ENCODE data around the gene DTWD1.
"Not testable (repeated sequence)": the region's sequence is repeated elsewhere in the genome, so short reads cannot be mapped to it uniquely, and the experiment has no call there.

DTWD1 gene

DNA sequence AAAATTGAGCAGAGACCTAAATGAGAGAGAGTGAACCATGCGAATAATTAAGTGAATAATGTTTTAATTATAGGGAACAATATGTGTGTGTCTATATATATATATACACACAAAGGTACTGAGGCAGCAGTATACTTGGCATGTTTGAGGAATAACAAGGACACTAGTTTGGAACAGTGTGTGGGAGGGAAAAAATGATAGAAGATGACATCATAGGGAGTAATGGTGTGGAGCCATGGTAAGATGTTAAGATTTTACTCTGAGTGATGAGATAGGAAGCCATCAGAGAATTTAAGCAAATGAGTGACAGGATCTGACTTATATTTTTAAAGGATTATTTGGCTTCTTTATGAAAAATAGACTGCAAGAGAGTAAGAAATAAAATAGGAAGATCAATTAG lies 29.1 kb downstream of the DTWD1 start:
- DNase-seq = no peak

DNA sequence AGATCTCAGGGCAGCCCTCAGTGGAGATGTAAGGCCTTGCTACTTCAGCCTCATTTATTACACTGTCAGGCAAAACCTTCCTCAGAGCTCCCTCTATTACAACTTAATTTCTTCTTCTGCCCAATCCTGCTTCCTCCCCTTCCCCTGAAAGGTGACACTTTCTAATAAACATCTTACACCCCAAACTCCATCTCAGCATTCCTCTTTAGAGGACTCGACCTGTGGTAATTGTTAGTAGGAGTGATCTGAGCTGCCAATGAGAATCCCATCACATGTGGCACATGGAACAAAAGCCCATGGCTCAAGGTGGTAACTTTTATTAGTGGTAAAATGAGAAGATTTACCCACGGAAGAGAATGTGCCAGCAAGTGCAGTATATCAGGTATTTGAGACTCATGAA lies 29.8 kb downstream of the DTWD1 start:
- no peak for DNase-seq

DNA sequence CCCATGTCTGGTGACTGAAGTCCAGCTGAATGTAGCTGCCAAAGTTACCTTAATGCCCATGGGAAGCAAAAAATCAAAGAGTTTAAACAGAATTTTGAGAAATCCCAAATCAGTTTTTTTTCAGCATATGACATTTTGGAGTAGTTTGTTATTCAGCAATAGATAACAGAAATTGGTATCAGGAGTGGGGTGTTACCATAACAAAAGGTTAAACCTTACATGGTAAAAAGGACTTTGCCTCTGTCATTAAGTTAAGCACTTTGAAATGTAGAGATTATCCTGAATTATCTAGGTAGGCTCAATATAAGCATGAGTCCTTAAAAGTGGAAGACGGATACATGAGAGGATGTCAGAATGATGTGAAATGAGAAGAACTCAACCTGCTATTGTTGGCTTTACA lies 32.1 kb downstream of the DTWD1 start:
- no peak for DNase-seq

DNA sequence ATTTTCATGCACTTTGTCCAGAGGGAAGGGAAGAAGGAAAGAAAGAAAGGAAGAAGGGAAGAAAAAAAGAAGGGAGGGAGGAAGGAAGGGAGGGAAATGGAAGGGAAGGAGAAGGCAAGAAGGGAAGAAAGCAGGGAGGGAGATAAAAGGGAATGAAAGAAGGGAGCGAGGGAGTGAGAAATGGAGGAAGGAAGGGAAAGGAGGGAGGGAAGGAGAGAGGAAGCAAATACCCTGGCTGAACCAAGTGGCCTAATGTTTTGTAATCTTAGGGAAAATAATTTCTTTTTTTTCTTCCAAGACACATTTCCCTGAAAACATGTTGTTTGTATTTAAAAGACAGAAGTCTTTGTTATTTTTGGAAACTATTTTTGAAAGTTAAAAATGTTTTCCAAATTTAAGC lies 35.9 kb downstream of the DTWD1 start:
- DNase-seq = no peak

DNA sequence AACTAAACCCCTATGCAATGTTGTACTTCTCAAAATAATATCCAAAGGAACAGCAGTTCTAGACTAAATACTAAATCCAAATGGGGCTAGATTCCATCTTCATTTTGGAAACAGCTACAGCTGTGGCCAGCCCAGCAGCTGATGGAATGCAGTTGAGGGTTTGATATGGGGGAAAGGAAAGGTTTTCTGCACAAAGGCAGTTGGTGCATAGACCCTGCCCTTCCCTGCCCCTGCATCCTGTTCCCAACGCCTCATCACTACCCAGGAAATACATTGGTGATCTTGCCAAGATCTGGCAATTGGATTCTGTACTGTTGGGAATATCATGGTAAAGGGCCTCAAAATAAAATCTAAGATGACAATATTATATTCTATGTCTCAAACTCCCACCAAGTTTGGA lies 43.9 kb downstream of the DTWD1 start:
- no peak for DNase-seq

DNA sequence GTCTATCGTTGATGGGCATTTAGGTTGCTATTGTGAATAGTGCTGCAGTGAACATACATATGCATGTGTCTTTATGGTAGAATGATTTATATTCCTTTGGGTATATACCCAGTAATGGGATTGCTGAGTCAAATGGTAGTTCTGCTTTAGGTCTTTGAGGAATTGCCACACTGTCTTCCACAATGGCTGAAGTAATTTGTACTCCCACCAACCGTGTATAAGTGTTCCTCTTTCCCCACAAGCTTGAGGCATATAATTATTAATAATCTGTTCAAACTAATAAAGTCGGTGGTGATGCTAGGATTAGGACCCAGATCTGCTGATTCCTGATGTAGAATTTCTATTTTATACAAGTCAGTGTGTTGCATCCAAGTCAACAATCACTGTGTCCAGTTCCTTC lies 45.6 kb downstream of the DTWD1 start:
- DNase-seq = not testable (repeated sequence)

DNA sequence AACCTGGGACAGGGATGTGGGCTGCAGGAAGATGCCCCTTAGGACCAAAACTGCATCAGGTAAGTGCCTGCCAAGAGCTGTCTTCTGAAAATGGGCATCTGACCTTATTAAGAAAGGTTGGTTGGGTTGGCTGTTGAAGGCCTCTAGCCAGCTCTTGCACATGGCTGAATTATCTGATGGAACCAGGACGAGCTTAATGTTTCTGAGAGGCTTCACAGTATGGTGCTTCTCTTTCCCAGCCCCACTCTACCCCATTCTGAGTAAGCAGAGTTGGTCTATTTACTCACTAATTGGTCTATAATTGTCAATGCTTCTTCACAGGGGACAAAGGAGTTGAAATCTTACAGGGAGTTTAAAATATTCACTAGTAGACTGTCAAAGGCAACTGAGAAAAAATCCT lies 48.4 kb downstream of the DTWD1 start:
- no peak for DNase-seq

DNA sequence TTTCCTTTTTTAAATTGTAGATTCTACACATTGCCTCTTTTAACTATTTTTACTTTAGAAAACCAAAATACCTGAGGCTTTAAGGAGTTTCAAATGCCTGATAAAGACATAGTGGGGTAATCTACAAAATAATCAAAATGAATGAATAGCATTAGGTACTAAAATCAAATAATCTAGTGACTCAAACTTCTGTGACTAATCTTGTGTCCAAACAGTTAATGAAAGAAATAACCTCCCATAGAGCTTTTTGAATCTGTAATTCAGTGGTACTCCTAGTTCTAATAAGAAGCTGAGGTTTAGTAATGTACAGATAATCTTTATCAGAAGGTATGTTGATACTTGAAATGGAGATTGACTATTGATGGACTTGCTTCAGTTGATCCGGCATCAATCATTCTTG lies 53.0 kb downstream of the DTWD1 start:
- no peak for DNase-seq

DNA sequence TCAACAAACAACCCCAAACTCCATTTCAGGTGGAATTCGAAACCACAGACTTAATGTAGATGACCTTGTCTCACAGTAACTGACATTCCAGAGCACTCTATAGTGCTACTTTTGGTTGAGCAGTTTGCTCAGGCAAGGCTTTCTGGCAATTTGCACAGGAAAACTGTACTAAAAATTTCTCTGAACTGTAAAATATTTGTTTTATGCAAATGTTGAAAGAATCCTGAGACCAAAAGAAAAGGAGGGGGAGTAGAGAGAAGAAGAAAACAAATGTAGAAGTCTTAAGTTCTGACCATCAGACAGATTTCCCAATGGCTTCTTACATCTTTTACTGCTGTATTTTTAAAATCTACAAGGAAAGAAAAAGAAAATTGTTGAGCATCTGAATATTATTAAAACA lies 53.5 kb downstream of the DTWD1 start:
- DNase-seq = no peak

DNA sequence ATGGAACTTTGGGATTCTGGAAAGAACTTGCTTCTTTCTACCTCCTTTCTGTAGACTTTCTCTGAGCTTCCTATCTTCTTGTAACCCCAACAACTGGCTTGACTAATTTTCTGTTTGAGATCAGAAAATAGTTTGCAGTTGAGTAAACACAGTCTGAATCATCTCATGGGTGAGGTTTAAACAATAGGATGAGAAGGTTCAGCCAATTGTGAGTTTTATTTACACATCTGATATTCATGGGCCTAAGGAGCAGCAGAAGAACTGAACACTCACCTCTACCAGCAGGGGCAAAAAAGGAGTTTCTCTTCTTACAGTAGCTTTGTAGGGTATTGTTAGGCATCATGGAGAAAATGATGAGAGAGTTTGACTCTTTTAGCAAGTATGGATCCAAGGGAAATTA lies 54.2 kb downstream of the DTWD1 start:
- DNase-seq = no peak

DNA sequence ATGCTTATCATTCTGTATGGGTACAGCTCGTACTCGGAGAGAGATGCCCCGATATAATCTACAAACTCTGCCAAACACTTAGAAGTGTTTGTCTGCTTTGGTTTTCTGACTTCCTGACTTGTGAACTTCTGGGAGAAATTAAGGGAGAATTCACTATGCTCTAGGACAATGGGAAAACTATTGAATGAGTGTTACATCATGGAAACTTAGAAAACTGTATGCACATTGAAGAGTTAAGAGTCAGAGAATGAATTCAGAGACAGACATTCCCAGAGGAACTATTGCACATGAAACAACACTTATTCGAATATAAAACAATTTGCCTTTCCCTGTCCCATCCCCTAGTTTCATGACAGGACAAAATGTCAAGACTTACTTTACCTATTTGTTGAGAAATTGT lies 57.8 kb downstream of the DTWD1 start:
- no peak for DNase-seq

DNA sequence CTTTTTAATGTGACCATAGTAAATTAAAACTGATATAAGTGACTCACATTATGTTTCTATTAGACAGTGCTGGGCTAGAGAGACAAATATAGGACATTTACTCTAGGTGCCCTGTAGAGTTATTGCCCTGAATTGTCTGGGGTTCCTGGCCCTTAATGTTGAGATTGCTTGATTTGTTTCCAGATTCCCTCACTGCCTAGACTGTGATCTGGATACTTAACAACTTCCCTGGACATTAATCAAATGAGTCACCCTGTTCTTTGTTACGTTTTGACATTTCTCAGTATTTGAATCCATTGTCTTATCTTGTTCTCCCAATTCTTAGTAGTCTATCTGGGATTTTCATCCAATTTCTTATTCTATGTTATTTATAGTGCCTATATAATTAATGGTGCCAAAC lies 65.8 kb downstream of the DTWD1 start:
- no peak for DNase-seq

DNA sequence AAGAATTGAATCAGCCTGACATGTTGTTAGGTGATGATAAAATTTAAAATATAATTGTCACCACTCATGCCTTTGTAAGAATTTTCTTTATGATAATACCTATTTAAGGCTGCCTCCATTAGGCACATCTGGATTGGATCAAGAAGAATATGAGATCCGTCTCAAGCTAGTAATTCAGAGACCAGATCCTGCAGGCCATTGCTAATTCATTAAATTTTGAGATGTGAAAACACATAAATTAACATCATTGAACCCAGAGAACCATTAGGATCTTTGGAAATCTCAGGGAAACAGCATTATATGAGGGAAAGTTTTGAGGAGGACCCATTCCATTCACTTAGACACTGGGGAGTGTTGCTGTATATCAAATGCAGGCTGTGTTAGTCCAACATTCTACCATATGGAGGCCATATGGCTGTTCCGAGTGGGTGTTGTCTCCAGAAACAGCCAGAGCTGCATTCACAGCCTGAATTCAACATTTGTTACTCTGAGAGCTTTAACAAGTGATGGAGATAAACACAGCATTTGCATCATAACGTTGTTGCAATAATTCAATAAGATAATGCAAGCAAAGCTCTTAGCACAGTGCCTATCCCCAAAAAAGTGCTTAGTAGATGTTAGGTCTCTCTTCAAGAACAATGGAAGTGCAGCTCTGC lies 67.4 kb downstream of the DTWD1 start:
- peak; percentile 63 for DNase-seq

DNA sequence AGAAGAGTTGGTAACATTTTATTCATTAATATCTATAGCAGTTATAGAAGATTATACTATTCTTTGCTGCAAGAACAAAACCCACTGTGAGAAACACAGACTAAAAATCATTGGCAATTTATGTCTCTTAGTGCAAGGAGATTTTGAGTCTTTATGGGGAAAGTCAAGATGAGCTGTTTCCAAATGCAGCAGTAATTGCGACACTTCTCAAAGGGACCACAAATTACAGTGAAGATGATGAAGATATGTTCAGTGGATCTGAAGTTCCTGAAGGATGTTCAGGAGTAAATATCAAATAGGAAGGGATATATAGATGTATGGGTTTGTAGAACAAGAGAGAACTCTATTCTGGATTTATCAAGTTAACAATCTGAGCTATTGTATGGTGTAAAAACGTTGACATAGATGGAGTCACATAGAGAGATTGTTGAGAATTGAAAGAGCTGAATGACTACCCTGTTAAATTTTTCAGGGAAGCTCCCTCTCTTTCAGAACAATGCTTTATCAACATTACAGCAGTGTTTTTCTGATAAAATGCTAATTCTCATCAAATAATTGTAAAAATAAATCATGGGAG lies 71.8 kb downstream of the DTWD1 start:
- DNase-seq = no peak

DNA sequence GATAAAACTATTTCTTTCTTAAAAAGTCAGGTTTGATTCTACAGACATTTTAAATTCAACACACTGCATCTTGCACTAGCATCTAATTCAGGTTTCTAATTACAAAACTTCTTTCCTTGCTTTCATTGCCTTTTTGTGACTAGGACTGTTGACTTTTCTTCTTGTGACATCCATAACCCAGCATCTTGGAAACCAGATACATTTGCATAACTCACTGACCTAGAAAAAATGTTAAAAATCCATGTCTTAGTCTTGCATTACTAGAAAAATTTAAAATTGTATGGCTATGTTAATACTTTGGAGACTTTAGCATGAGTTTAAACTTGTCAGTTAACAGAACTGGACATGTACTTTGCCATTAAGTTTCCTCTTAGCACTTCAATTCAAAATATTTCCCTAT lies 72.7 kb downstream of the DTWD1 start:
- no peak for DNase-seq

DNA sequence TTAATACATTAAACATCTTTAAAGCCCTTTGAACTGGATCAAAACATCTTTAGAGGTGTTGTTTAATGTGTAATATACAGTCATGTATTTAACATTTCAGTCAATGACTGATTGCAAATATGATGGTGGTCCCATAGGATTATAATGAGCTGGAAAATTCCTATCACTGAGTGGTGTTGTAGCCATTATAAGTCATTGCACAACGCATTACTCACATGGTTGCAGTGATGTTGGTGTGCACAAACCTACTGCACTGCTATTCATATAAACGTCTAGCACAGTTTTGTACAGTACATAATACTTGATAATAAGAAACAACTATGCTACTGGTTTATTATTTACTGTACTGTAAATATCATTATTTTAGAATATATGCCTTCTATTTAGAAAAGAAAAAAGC lies 75.6 kb downstream of the DTWD1 start:
- no peak for DNase-seq

DNA sequence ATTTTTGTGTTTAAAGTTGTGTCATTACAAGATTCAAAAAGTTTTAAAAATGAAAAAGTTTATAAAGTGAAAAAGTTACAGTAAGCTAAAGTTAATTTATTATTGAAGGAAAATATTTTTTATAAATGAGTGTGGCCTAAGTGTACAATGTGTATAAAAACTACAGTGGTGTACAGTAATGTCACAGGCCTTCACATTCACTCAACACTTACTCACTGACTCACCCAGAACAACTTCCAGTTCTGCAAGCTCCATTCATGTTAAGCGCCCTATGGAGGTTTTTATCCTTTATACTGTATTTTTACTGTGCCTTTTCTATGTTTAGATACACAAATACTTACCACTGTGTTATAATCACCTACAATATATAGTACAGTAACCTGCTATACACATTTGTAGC lies 76.3 kb downstream of the DTWD1 start:
- no peak for DNase-seq

DNA sequence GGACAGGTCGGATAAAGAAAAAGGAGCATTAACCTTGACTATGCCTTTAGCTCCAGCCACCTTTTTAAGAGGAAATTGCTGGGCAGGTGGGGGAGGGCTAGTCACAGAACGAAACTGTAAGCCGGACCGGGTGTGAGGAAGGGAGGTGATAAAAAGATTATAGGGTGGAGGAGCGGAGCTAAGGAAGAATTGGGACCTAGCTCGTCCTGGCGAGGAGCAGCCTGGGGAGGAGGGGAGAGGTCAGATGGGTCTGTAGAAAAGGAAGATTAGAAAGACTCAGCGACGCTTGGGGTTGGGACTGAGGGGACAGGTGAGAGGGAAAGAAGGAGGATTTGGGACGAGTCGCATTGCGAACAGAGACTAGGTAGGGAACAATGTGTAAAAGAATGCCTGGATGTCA lies 82.1 kb downstream of the DTWD1 start:
- not testable (repeated sequence) for DNase-seq
